Adipose tissue (tissue), 3 donors: ENCODE measurements around the gene BLNK. TPM values are rescaled to one million over a fixed set of nuclear protein-coding genes. Genes with fewer than 3 reads are reported as not detected.

Source experiments
- H3K27ac ChIP-seq: one replicate; pipeline ENCODE4 v1.5.1; 2013; ENCODE audit warnings: low read depth, low read length
- WGBS, 3 donors: extraction: QIAGEN DNeasy Blood & Tissue Kit; methylation state at CpG; one replicate each; pipeline ENCODE4 v1.1.7; 2013; 5-methylcytosine and 5-hydroxymethylcytosine counted together
- polyA plus RNA-seq, 3 donors: library from polyadenylated mRNA; stranded (reverse); fragments of 200-250 nt; gene quantifications; one replicate each; pipeline ENCODE4 v1.2.3, GENCODE V29; 2013
- donor health status: healthy with polysubstance abuse.
- donor health status: Bipolar disorder and iron deficiency.
- donor health status: healthy.

BLNK gene
- polyA plus RNA-seq, 3 donors: 1.0 to 8.0 (median 2.9) TPM

DNA sequence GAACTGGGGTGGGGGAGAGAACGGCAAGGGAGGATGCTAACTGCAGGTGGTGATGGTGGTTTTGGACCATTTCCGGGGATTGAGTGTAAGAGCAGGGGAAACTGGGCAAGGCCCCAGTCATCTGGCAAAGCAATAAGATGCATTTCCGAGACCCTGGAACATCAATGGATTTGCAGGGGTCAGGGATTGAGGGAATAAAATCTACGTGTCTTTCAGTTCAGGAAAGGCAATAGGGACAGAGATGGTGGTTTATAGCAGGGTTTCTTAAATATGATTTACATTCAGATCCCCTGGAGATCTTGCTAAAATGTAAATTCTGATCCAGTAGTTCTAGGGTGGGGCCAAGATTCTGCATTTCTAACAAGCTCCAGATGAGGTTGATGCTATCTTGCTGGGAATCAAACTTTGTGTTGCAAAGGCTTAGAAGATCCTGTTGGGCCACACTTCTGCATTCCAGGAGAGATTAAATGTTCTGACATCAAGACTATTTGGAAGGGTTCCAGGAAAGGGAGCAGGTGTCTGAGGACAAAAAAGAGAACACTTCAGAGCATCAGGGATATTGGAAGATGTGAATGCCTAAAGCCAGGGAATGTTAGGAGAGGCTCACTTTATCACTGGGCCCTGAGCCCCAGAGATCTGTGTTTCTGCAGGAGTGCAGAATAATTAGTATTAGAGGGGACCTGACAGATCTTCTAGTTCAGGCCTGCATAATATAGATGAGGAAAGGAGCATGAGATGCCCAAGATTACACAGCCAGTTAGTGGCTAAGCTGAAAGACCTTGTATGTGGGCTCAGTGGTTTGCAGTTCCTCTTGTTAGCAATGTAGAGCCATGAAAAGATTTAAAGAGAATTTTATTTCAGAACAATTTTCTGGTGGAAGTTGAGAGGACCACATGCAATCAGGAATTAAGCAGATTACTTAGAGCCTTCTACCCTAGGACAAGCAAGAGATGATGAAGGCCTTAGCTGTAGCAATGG lies 32.4 kb downstream of the BLNK start:
- 36 to 56% (median 36%) methylated on average over 4 of the region's 4 CpGs for WGBS, 3 donors
- H3K27ac ChIP-seq: no peak overlapping the region

DNA sequence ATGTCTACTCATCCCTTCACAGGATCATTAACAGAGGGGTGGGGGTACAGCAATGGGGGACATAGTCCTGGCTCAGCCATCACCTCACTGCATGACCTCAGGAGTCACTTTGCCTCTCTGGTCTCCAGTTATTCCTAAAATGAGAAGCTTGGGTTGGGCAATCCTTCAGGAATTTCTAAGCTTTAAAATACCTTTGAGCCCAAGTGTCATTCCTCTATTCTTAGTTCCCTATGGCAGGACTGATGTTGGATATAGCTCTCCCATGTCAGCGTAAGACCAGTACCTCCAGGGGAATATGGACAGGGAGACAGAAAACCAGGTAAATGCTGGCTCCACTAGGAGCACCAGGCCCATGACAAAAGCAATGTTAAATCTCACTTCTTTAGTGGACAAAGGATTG lies 34.5 kb downstream of the BLNK start:
- H3K27ac ChIP-seq: no peak overlapping the region
- WGBS, 3 donors: 94 to 100% (median 96%) methylated on average over 1 of the region's 1 CpG

DNA sequence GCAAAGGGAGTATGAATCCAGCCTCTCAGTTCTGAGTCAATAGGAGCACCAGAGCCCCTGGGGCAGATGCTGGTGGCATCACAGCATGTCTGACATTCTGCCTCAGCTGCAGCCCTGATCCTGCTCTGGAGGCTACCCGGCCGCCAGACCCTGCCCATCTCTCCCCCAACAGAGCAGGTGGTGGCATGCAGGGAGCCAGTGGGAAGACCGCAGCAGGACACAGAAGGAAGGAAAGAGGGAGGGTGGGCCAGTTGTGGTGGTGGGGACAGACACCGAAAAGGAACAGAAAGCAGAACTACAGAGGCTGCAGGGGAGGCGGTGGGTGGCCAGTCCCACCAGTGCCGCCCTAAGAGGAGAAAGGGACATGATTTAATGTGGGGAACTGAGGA lies 35.3 kb downstream of the BLNK start:
- 48 to 92% (median 55%) methylated on average over 6 of the region's 6 CpGs for WGBS, 3 donors
- no peak overlapping the region for H3K27ac ChIP-seq

DNA sequence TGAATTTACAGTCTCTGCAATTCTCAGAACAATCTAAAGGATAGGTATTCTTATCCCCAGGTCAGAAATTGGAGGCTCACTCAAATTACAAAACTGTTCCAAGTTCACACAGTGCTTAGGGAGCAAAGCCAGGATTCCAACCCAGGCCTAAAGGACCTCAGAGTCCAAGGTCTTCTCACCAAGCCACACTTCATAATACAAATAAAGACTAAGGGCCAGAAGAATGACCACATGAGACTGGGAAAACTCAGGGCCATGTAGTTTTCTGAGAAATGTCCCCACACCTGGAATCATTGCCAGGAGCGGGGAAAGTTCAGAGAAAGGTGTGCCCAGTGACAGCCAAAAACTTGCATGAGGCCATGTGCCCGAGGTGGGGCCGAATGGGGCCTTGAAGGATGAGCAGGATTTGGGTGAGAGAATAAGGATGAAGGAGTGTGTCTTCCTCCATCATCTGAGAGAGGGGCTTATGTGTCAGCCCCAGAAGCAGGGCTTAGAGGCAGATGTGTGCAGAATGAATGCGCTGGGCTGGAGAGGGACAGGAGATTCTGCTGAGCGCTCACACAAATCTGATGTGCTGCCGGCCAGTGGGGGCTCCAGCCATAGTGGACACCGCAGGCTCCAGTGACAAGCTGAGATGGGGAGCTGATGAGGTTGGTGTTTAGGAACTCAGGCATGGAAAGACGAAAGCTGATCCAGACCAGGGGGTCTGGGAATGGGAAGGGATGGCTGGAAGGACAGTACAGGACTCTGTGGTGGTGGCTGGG lies 35.9 kb downstream of the BLNK start:
- WGBS, 3 donors: 86 to 93% (median 90%) methylated on average over 8 of the region's 8 CpGs
- H3K27ac ChIP-seq: no peak overlapping the region

DNA sequence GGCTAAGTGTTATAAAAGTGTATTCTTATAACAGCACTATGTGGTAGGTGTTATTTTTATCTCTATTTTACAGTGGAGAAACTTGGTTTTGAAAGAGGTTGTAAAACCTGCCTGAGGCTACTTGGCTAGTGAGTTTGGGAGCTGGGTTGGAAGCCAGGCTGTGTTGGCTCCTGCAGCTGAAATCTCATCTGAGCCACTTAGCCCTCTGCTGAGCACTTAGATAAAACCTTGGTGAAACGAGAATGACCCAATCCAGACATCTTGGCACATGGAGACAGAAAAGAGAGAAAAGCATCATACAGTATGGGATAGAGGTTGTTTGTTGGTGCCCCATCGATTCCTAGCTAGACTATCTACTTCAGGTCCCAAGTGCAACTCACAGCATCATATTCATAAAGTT lies 37.4 kb downstream of the BLNK start:
- WGBS, 3 donors: 65 to 80% (median 74%) methylated on average over 2 of the region's 2 CpGs
- no peak overlapping the region for H3K27ac ChIP-seq

DNA sequence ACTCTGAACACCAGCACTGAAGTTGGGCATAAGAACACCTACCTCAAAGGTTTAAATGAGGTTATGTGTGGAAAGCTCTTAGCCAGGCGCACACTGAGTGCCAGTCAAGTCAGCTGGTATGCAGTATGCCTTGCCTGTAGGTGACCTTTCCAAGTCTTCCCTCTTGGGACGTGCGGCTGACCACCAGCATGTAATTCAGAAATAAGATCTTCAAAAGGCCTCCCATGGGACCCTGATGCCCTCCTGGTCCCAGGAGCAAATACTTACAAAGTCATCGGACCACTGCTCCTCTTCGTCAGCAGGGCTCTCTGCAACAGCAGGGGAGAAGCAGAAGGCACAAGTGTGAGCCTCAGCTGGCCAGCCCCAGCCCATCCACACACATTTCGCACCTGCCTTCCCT lies 40.8 kb downstream of the BLNK start:
- WGBS, 3 donors: 91 to 96% (median 92%) methylated on average over 6 of the region's 6 CpGs

DNA sequence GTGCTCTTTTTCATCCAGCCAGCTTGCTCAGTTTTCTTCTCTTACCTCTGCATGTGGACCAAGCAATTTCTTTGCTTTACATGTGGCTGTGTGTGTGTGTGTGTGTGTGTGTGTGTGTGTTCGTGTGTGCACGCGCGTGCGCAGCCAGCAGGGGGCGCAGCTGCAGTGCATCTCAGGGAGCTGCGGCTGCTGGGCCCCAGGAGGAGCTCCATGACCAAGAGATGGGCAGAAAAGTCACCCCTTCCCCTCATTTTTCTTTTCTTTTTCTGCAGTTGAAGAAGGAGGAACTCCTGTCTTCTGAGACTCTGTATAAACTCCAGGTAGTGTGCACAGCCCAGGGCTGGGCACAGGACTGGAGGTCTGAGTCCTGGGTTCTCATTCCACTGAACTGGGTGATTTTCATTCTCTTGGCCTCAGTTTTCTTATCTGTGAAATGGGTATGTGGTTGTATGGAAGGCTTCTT lies 41.8 kb downstream of the BLNK start:
- no peak overlapping the region for H3K27ac ChIP-seq

More for the DNA sequence above, 40.8 kb downstream of the BLNK start:
- H3K27ac ChIP-seq: no peak overlapping the region

DNA sequence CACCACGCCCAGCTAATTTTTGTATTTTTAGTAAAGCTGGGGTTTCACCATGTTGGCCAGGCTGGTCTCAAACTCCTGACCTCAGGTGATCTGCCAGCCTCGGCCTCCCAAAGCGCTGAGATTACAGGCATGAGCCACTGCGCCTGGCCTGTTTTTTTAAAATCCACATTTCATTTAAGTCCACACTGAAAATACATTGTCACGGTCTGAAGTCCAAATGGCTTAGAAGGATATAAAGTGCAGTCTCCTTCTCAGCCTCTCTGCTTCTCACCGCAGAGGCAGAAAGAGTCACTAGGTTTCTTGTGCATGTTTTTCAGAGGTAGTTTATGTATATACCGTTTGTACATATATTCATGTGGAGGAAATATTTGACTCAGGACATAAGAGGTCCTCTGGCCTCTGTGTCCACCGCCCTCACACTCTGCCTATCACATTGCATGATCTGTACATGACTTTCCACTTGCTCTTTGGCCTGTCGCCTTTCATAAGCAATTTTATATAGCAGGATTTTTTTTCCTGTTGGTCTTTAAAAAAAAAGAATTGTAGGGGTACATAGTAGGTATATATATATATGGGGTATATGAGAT lies 42.9 kb downstream of the BLNK start:
- WGBS, 3 donors: 88 to 90% (median 89%) methylated on average over 9 of the region's 9 CpGs
- no peak overlapping the region for H3K27ac ChIP-seq

More for the DNA sequence above, 41.8 kb downstream of the BLNK start:
- 0 to 2% (median 1%) methylated on average over 7 of the region's 7 CpGs for WGBS, 3 donors

DNA sequence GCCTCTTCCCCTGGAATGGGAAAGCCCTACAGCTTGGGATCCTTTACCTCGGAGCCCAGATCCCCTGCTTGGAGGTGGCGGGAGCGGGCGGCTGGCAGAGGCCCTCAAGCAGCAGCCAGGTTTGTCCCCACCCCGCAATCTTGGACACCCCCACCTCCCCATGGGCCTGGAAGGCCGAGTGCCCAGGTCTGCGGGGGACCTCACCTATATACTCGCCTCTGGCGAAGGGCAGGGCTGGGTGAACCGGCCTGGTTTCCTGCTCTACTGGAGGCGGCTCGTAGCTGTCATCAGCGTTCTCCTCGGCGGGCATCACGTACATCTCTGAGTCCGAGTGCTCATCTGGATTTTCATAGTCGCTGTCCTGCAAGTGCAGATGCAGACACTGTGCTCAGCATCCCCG lies 44.2 kb downstream of the BLNK start:
- 86 to 89% (median 88%) methylated on average over 19 of the region's 19 CpGs for WGBS, 3 donors
- no peak overlapping the region for H3K27ac ChIP-seq

DNA sequence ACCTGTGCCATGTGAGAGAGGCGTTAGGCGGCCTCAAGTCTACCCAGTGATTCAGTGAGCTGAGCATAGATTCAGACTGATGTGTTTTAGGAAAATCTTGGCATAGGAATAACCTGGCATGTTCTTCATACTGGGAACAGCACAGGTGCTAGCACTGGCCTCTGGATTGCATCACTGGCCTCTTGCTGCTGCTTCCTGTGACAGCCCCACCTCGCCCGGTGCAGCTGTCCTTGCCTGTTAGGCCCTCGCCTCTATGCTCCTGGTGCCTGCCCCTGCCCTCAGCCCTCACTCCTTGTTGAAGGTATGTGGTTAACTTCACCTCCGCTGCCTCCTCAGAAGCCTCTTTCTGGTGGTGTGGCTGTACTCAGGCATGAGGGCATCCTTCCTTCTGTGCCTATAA lies 46.2 kb downstream of the BLNK start:
- H3K27ac ChIP-seq: no peak overlapping the region
- WGBS, 3 donors: 44 to 79% (median 78%) methylated on average over 6 of the region's 6 CpGs

DNA sequence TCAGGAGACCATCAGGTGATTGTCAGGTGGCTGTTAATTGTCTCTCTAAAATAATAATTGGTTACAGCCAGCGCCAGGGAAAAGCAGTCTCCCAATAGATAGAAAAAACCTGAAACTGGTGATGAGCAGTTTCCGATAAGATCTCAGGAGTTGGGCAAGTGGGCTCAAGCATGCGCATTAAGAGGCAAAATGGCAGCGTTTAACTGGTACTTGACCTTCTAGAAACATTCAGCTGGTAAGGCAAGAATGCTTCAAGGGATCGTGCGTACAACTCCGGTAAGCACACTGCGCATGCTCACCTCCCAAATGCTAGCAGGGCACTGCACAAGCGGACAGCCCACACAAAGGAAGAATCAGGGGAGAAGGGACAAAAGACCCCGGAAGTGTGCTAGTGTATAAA lies 48.5 kb downstream of the BLNK start:
- 90 to 92% (median 91%) methylated on average over 10 of the region's 10 CpGs for WGBS, 3 donors
- H3K27ac ChIP-seq: no peak overlapping the region

DNA sequence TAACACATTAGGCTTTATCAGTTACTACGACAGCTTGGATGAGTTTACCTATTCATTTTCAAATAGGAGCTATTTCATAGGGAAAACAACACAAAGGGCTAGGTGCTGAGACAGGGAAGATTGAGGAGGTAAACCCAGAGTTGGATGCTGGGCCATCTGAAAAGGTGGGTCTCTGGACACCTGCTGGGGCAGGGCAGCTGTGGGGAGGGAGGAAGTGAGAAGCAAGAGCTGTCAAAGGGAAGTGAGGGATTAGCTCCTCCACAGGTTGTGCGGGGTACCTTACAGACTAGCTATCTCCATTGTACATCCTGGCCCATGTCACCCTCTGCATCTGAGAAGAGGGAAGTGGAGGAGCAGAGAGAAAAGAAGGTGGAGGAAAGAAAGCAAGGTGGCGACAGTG lies 48.9 kb downstream of the BLNK start:
- 65 to 70% (median 66%) methylated on average over 3 of the region's 3 CpGs for WGBS, 3 donors

DNA sequence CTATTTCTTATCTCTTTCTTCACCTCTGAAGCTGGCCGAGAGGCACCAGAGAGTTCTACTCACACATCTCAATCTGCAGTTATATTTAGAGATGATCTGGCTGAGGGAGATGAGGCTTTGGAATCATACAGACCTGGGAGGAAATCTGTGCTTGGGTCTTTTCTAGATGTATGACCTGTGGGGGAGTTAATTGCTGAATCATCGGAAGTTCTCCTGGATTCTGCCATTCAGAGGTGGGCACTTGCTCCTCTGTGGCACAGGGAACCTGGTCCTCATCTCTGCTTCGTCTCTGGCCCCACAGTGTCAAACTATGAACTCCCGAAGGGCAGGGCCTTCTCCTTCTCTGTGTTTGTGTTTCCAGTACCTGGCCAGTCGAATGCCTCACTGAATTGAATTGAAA lies 52.5 kb downstream of the BLNK start:
- H3K27ac ChIP-seq: no peak overlapping the region
- WGBS, 3 donors: 62 to 76% (median 64%) methylated on average over 5 of the region's 5 CpGs

More for the DNA sequence above, 48.9 kb downstream of the BLNK start:
- no peak overlapping the region for H3K27ac ChIP-seq

DNA sequence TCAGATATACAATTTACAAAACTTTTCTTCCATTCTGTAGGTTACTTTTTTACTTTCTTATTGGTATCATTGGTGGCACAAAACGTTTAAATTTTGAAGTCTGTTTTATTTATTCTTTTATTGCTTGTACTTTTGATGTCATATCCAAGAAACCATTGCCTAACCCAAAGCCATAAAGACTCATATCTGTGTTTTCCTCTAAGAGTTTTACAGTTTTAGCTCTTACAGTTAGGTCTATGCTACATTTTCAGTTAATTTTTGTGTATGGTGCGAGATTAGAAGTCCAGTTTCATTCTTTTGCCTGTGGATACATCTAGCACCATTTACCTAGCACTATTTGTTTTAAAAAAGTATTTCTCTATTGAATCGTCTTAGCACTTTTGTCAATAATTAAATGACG lies 53.7 kb downstream of the BLNK start:
- WGBS, 3 donors: 69 to 79% (median 73%) methylated on average over 4 of the region's 4 CpGs

DNA sequence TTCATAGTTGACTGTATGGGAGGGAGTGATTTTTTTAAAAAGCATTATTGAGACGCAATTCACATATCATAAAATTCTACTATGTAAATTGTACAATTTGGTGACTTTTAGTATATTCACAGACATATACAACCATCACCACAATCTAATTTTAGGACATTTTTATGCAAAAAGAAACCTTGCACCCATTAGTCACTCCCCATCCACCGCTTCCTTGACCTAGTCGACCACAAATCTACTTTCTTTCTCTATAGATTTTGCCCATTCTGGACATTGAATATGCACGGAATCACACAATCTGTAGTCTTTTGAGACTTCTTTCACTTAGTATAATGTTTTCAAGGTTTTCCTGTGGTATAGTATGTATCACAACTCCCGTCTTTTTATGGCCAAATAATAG lies 54.6 kb downstream of the BLNK start:
- no peak overlapping the region for H3K27ac ChIP-seq
- 89 to 94% (median 89%) methylated on average over 5 of the region's 5 CpGs for WGBS, 3 donors

More for the DNA sequence above, 53.7 kb downstream of the BLNK start:
- no peak overlapping the region for H3K27ac ChIP-seq

DNA sequence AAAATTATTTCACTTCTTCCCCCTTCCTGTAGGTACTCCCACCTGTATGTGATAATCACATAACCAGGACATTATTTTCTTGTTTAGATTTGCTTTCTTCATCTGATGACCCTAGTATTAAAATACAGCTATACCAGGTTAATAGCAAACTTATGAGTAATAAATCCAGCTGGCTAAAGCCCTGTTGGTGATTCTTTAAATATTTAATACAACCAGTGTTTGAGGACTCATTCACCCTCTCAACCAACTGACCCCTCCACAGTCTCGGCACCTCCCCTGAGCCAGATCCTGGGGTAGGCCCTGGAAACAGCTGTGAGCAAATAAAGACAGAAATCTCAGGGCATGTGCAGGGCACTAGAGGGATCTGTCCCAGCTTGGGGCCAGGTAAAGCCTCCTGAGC lies 58.5 kb downstream of the BLNK start:
- H3K27ac ChIP-seq: no peak overlapping the region
- 89 to 93% (median 91%) methylated on average over 1 of the region's 1 CpG for WGBS, 3 donors

DNA sequence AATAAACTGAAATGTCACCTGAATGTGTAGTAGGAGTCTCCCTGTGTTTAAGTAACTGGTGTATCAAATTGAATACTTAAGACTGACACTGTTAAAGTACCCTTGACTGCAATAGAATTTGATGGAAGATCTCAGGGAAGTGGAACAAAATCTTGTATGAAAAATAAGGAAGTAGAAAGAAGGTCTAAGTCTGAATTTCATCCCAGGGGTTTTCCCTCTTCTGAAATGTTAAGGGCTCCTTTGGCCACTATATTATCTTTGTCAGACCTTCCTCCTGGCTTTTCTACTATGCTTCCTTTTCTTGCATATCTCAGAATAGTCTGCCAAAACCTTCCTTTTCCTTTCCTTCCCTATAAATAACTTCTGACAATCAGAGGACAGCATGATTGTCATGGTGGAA lies 59.6 kb downstream of the BLNK start:
- H3K27ac ChIP-seq: no peak overlapping the region

DNA sequence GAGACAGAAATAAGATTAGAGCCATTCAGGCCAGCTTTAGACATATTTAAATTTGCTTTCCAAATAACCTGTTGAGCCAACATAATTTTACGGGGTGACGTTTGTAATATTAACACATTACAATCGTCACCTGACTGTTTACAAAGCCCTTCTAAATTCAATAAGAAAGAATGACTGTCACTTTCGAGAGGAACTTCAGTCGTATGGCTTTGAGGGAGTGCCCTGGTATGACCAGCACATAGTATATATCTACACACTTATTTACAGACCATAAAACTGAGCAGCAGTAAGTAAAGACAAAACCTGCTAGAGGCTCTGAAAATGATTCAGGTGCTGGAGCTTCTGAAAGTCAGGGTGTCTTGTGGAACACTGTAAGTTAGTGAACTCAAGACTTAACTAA lies 62.4 kb downstream of the BLNK start:
- 67 to 77% (median 72%) methylated on average over 5 of the region's 5 CpGs for WGBS, 3 donors
- H3K27ac ChIP-seq: no peak overlapping the region

DNA sequence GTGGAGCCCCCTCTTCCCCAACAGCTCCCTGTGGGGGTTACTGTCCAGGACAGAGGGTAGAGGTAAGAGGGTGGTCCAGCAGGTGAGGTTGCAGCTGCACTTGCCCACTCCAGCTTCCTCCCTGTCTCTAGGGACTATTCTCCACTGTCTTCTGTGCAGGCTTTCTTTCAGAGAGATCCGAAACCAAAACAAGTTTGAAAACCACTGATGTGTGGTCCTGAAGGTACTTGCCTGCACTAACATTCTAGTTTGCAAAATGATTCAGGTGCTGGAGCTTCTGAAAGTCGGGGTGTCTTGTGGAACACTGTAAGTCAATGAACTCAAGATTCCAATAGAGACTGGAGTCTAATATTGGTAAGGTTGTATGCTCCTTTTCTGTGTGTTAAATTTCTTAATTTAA lies 63.1 kb downstream of the BLNK start:
- no peak overlapping the region for H3K27ac ChIP-seq
- WGBS, 3 donors: 83 to 91% (median 83%) methylated on average over 2 of the region's 2 CpGs
